ENCODE results near the gene HNF4A. TPM values are rescaled to one million over a fixed set of nuclear protein-coding genes. Genes with fewer than 3 reads are reported as not detected.
A peak's percentile ranks its signal among the peaks of the same experiment; 100 is the strongest.

The HNF4A gene
- total and polyA plus RNA-seq, 2 of the 13 experiments (the other 11 are each of a cell fraction or from before 2014, with no cell fraction given), result 80.9 to 169 TPM

GRCh38 chr20:44392776-44393607 is 37.5 kb downstream of the HNF4A start (continued):
- no peak for TF ChIP-seq HNF1A (IDR thresholded peaks at IDR 0.05; ENCODE audit: low read depth)
- no peak; the same call in 1 of the 2 replicates for TF ChIP-seq HNF1A (CRISPR knock-in tag; IDR thresholded peaks at IDR 0.05; ENCODE audit: borderline replicate concordance)
- no peak for TF ChIP-seq ZBTB2 (CRISPR knock-in tag; IDR thresholded peaks at IDR 0.05; ENCODE audit: low read depth)
- no peak for TF ChIP-seq ZNF644 (CRISPR knock-in tag; IDR thresholded peaks at IDR 0.05; ENCODE audit: low read depth)
- no peak for TF ChIP-seq STAT6 (CRISPR knock-in tag; IDR thresholded peaks at IDR 0.05; ENCODE audit: borderline replicate concordance)
- no peak for TF ChIP-seq SYNCRIP (IDR thresholded peaks at IDR 0.05; ENCODE audit: insufficient read depth, low read depth, low read length)
- no peak for TF ChIP-seq GABPA (IDR thresholded peaks at IDR 0.05; ENCODE audit: low read depth, low read length)
- 0 out of 2 replicates have a peak, but pooled peaks have one; percentile 7 for TF ChIP-seq GABPA (CRISPR knock-in tag; IDR thresholded peaks at IDR 0.05; ENCODE audit: low read depth)
- TF ChIP-seq ZNF646 (CRISPR knock-in tag; IDR thresholded peaks at IDR 0.05), result no peak
- no peak for TF ChIP-seq YY1 (IDR thresholded peaks at IDR 0.05; ENCODE audit: insufficient read depth, insufficient replicate concordance, low read depth, low read length)
- TF ChIP-seq NCOA5 (CRISPR knock-in tag; IDR thresholded peaks at IDR 0.05), result no peak
- TF ChIP-seq RNF2 (conservative IDR thresholded peaks at IDR 0.05; ENCODE audit: low read depth), result no peak
